ENCODE results near the gene ANKRD10. TPM values are rescaled to one million over a fixed set of nuclear protein-coding genes. Genes with fewer than 3 reads are reported as not detected.

The ANKRD10 gene
- total RNA-seq, 4 donors from 2014 or later = 97.8 to 189 (median 114) TPM

- Histone ChIP-seq H3K9me3 (no peaks in the 10 kb centered on the region), H3K36me3 (peaks cover 0 to 15% of the 10 kb centered on the region in 2 donors), H3K27ac (peak overlapping the region in 2 of 4 donors; percentile 40 to 71), H3K4me3 (peak overlapping the region in 1 of 2 donors; percentile 52), H3K27me3 (no peaks in the 10 kb centered on the region), H3K4me1 (peaks cover 6 to 43% (median 21%) of the 10 kb centered on the region in 3 donors)
- WGBS, 2 donors (ENCODE audit: low coverage in 1 of 2) = 26 to 59% methylated on average over 3 to 8 of the region's 8 CpGs
- no peak for TF ChIP-seq POLR2A (IDR thresholded peaks at IDR 0.05)
- TF ChIP-seq EP300 (IDR thresholded peaks at IDR 0.05) = no peak
- TF ChIP-seq, protein P1, sequence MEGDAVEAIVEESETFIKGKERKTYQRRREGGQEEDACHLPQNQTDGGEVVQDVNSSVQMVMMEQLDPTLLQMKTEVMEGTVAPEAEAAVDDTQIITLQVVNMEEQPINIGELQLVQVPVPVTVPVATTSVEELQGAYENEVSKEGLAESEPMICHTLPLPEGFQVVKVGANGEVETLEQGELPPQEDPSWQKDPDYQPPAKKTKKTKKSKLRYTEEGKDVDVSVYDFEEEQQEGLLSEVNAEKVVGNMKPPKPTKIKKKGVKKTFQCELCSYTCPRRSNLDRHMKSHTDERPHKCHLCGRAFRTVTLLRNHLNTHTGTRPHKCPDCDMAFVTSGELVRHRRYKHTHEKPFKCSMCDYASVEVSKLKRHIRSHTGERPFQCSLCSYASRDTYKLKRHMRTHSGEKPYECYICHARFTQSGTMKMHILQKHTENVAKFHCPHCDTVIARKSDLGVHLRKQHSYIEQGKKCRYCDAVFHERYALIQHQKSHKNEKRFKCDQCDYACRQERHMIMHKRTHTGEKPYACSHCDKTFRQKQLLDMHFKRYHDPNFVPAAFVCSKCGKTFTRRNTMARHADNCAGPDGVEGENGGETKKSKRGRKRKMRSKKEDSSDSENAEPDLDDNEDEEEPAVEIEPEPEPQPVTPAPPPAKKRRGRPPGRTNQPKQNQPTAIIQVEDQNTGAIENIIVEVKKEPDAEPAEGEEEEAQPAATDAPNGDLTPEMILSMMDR (IDR thresholded peaks at IDR 0.05) = no peak
- ATAC-seq = no peak
Measured at GRCh38 chr13:110875241-110875640, 39.6 kb downstream of the ANKRD10 start.

DNA sequence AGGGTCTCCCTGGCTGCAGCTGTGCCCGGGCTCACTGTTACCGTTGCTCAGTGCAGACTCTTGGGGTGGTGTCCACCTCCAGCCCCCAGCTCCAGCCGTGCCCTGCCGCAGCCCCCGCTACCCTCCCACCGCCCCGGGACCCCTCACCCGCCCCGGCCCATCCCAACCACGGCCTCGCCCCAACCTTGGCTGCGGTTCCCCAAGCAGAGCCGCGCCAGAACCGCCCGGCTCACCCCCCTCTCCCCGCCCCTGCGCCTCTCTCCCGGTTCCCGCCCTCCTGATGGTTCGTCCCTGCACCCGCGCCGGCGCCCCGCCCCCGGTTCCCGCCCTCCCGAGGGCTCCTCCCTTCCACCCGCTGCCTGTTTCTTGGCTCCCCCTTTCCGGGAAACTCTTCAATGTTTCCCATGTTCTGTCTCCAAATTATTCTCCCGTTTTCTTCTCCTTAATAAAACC, 40.3 kb downstream of the ANKRD10 start:
- H3K9me3 ChIP-seq = no peaks in the 10 kb centered on the region
- peak; percentile 81 for ATAC-seq
- H3K4me3 ChIP-seq = peak overlapping the region; percentile 42 to 52
- TF ChIP-seq, protein P1 (IDR thresholded peaks at IDR 0.05) = no peak
- TF ChIP-seq POLR2AphosphoS5 (IDR thresholded peaks at IDR 0.05) = peak; percentile 51
- H3K36me3 ChIP-seq = peaks cover 0 to 10% of the 10 kb centered on the region in 2 donors
- peak overlapping the region in 3 of 4 donors; percentile 25 to 71 (median 40) for H3K27ac ChIP-seq
- H3K27me3 ChIP-seq = no peaks in the 10 kb centered on the region
- WGBS, 2 donors (ENCODE audit: low coverage in 1 of 2) = 0% methylated on average over 3 to 4 of the region's 32 CpGs
- H3K4me1 ChIP-seq = peaks cover 6 to 50% (median 21%) of the 10 kb centered on the region in 3 donors

DNA sequence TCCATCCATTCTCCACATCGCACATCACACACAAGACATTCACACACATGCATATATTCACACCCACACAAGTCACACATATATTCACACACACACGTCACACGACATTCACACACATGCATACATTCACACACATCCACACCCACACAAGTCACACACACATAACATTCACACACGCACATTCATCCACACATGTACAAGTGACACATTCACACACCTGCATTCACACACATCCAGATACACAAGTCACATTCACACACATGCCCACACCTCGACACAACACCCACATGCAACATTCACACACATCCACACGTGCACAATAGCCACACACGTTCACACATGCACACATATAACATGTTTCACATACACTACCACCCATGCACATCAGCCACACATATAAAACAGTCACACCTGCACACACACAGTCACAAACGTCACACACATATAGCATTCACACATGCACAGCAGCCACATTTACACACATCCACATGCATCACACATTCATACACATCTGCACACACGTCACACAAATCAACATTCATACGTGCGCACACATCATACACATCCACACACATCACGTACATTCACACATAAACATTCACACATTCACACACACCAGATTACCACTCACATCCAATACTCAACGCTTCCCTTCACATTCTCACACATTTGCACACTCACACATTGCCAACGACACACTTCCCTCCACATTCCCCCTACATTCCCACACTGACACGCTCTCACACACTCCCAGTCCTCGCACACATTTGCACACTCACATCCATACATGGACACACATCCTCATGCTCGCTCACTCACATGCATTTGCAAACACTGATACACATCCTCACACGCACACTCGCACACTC, 41.0 kb downstream of the ANKRD10 start:
- Histone ChIP-seq H3K27me3 (no peaks in the 10 kb centered on the region), H3K36me3 (peaks cover 0 to 4% of the 10 kb centered on the region in 2 donors), H3K4me1 (peaks cover 6 to 56% (median 21%) of the 10 kb centered on the region in 3 donors), H3K9me3 (no peaks in the 10 kb centered on the region), H3K4me3 (peak overlapping the region; percentile 42 to 52), H3K27ac (peak overlapping the region in 3 of 4 donors; percentile 25 to 71 (median 40))
- 54 to 65% methylated on average over 19 of the region's 19 CpGs for WGBS, 2 donors (ENCODE audit: low coverage in 1 of 2)
- no peak for TF ChIP-seq EP300 (IDR thresholded peaks at IDR 0.05)
- TF ChIP-seq, protein P1 (IDR thresholded peaks at IDR 0.05) = no peak
- no peak for TF ChIP-seq POLR2AphosphoS5 (IDR thresholded peaks at IDR 0.05)
- TF ChIP-seq POLR2A (IDR thresholded peaks at IDR 0.05) = no peak
- ATAC-seq = no peak

- ATAC-seq = no peak
- Histone ChIP-seq H3K27me3 (no peaks in the 10 kb centered on the region), H3K9me3 (no peaks in the 10 kb centered on the region), H3K4me3 (no peak overlapping the region), H3K4me1 (peaks cover 6 to 58% (median 21%) of the 10 kb centered on the region in 3 donors), H3K36me3 (no peaks in the 10 kb centered on the region), H3K27ac (peak overlapping the region in 2 of 4 donors; percentile 45 to 90)
- WGBS, 2 donors (ENCODE audit: low coverage in 1 of 2) = 88 to 95% methylated on average over 15 to 17 of the region's 35 CpGs
- TF ChIP-seq EP300 (IDR thresholded peaks at IDR 0.05) = no peak
- TF ChIP-seq POLR2A (IDR thresholded peaks at IDR 0.05) = no peak
- TF ChIP-seq POLR2AphosphoS5 (IDR thresholded peaks at IDR 0.05) = no peak
- TF ChIP-seq, protein P1 (IDR thresholded peaks at IDR 0.05) = no peak
Measured at GRCh38 chr13:110872768-110873638, 41.9 kb downstream of the ANKRD10 start.
